Activated CD8-positive, alpha-beta memory T cell treated with anti-CD3 and anti-CD28 coated beads, Interleukin-2, amount 50 U/mL, for 48 hours (primary cell): ENCODE results near the gene STMN1.
A peak's percentile ranks its signal among the peaks of the same experiment; 100 is the strongest.

ENCODE experiments used
- DNase-seq: peaks from one replicate; pipeline ENCODE4 v3.0.0-alpha.2; 2020

STMN1 gene

DNA sequence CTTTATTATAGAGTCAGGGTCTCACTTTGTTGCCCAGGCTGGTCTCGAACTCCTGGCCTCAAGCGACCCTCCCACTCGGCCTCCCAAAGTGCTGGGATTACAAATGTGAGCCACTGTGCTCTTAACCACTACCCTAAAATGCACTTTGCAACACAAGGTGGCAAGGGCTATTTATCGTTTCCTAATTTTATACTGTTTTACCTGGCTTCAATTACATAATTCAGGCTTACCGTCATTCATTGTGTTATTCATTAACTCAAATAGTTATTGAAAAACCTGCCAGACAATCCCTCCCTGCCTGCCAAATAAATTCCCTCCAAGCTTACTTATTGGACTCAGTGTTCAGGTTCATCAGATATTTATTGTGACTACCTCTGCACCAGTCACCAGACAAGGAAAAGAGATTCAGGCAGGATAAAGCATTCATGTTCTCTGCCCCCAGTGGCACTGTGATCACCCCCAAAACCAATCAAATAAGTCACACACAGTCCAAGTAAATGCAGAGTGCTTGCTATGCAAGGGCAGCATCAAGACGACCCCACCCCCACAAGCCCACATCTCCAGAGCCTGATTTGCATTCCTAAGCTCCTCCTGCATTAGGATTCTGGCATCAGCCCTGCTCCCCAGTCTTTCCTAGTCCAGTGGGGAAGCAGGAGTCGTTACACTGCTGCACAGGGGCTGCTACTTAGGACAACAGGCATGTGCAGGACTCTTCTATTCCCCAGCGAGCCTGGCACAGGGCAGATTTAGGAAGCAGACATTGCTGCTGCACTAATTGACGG is 38.8 kb downstream of the STMN1 start:
- no peak for DNase-seq

DNA sequence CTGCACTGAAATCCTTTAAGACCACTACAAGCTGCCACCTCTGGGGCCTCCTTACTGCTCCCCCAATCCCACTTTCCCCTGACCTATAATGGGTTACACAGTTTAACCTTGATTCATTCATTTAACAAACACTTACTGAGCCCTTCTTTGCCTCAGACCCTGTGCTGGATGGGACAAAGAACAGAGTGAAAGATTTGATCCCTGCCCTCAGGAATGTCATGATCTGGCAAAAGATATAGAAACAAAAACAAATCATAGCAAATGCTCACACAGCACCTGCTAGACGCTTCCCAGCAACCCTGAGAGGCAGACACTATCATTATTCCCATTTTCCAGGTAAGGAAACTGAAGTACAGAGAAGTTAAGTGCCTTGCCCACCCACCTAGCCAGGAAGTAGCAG is 39.9 kb downstream of the STMN1 start:
- DNase-seq: no peak

DNA sequence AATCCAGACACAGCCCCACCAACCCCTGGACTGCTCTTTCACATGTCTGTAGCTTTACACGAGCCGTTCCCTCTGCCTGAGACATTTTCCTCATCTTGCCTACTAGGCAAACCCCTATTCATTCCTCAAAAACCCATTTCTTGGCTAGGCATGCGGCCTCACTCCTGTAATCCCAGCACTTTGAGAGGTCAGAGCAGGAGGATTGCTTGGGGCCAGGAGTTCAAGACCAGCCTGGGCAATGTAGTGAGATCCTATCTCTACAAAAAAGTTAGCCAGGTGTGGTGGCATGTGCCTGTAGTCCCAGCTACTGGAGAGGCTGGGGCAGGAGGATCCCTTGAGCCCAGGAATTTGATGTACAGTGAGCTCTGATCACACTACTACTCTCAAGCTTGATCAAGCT is 41.8 kb downstream of the STMN1 start:
- DNase-seq: no peak

DNA sequence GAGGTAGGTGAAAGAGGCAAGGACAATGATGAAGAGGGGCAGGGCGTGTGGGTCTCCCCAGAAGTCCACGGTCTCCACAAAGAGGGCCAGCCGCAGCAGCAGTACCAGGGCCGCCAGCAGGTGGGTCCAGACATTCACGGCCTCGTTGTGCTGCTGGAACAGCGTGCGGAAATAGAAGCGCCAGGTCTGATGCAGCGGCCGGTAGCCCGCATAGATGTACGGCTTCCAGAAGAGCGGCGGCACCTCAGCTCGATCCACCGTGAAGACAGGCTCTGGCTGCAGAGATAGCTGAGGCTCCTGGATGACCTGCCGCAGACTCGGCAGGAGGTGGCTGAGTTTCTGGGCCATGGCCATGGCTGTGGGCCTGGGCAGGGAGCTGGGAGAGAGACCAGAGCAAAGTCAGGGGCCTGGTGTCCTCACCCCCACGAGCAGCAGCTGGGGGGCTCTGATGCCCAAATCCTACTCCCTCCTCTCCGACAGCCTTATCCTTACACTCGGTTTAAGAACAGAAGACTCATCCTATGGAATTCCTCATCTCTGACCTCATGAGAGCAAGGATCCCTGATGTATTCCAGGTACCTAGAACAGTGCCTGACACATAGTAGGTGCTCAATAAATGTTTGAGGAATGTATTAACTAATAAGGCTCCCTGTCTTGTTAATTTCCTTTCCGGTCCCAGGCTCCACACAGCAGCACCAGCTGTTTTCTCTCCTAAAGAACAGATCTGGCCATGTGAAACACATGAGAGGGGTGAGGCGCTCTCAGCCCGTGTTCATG is 42.5 kb downstream of the STMN1 start:
- peak; percentile 32 for DNase-seq

DNA sequence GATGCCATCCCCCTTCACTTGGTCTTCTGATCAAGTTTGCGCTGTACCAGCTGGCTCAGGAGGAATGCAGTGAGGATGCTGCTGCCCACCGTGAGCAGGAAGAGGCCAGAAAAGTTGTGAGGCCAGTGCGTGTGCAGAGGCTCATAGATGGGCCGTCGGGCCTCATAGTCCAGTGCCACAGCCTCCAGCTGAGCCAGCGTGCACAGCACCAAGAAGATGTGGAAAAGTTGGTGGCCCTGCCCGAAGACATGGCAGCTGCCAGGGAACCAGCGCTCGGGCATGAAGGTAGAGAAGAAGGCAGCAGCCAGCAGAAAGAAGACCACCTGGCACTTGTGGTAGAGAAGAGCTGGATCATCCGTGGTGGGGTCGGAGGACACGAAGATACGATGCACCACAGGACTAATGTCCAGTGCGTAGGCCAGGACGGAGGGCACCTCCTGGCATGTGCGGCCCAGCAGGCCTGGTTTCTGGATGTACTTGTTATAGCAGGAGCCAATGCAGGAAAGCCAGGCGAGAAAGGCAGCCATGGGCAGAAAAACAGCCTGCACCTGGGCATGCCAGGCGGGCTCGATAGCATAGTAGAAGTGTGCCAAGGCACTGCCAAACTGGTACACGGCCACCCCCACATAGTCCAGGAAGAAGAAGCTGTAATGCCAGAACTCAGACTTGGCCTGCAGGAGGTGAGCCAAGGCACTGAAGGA is 43.3 kb downstream of the STMN1 start:
- DNase-seq: peak; percentile 30

DNA sequence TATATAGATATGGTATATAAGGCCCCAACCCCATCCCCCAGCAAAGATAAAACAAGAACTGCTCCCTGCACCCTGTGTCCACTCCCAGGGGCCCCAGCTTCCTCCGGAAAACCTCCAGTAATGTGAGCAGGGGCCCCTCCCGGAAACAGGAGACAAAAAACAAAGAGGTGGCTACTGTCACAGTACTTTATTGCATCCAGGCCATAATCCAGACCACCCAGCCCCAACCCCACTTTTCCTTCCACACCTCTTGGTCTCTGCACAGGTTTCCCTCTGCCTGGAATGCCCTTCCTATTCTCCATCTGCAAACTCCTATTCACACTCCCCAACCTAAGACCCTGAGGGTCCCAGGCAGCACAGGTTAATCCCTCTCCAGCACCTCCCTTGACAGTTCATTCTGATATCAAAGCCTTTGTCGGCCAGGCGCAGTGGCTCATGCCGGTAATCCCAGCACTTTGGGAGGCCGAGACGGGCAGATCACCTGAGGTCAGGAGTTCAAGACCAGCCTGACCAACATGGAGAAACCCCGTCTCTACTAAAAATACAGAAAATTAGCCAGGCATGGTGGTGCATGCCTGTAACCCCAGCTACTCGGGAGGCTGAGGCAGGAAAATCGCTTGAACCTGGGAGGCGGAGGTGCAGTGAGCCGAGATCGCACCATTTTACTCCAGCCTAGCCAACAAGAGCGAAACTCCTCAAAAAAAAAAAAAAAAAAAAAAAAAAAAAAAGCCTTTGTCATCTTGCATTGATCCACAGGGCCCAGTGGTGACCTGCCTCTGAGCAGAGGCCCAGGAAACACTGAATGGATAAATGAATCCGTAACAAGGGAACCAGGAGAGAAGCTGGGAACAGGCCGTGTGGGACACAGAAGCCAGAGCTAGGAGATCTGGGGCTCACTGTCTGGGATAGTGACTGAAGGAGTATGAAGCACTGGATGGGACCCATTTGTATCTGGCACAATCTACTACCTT is 44.6 kb downstream of the STMN1 start:
- peak; percentile 38 for DNase-seq

DNA sequence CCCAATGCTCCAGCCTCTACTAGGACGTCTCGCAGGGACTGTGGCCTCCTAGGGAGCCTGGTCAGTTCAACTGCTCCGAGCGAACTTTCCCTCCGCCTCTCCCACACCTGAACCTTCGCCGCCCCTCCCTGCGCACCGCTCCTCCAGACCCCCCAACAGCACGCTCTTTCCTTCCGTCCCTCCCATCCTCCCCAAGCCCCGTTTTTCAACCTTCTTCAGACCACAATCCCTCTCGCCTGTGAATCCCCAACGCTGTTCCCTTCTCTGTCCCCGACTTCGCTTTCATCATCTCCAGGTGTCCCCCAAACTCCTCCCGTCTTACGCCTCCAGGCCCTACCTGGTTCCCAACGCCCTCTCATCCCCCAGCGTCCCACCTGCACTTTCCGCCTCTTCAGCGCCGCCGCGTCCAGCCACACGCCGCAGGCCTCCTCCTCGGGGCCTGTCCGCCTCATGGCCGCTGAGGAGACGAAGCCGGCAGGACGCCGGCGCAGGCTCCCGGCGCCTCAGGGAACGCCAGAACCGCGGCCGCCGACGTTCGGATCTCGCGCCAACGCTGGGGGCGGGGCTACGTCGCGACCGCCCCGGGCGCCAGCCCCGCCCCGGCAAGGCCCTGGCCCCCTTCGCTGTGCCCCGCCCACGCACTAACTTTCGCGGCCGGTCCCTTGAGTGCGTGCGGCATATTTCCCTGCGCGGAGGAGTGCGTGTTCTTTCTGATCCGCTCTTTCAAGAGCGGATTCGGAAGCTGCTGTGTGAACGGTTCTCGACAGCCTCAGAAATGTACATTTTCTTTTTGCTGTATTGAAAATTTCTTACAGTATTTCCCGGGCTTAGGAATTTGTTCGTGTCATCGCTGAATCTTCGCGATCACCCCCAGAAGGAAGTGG is 47.1 kb downstream of the STMN1 start, which contains the start of gene AUNIP:
Gene AUNIP (minus strand): TSS at position 552 of the 884 bp plus-strand sequence. CDS start 100 bp downstream, at position 452.
- DNase-seq: peak; percentile 97

DNA sequence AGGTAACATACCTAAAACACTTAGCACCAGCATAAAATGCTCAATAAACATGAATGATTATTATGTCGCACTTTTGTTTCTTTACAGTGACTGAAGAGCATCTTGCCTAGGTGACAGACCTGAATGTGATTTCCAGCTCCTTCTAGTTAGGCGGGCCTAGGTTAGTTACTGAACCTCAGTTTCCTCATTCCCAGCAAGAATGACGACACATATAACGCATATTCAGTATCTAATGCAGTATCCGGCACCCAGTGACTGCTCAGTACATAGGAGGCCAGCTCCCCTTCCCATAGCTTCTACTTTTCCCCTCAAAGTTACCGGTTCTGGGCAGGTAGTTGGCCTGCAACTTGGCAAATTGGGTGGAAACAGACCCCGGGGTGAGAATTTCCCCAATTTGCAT is 47.7 kb downstream of the STMN1 start:
- no peak for DNase-seq

DNA sequence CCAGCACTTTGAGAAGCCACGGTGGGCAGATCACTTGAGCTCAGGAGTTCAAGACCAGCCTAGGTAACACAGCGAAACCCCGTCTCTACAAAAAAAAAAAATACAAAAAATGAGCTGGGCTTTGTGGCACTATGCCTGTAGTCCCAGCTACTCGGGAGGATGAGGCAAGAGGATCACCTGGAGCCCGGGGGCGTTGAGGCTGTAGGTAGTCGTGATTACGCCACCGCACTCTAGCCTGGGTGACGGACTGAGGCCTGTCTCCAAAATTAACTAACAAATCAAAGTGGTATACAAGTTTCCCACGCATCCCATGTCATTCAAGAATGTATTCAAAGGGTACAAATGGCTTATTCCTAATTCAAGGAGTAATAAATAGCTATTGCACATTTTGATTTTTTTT is 49.4 kb downstream of the STMN1 start:
- DNase-seq: no peak

DNA sequence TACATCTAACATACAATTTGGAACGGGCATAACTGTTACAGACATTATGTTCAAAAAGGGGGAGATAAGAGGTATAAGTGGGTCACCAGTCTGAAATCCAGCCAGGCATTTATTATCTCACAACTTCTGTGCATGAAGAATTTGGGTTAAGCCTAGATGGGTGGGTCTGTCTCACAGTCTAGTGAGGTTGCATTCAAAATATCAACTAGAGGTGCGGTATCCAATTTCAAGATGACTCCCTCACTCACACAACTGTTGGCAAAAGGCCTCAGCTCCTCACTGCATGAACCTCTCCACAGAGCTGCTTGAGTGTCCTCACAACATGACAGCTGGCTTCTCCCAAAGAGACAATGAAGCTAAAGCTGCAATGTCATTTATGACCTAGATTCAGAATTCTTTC is 51.7 kb downstream of the STMN1 start:
- DNase-seq: no peak
